Mesenchymal stem cell (in vitro differentiated cells and primary cell): ENCODE measurements around the gene DOK7.
A peak's percentile ranks its signal among the peaks of the same experiment; 100 is the strongest.

ENCODE experiments used
- DNase-seq: peaks from one replicate; pipeline ENCODE4 v3.0.0-alpha.2; 2013
- H2AFZ ChIP-seq: one replicate; pipeline ENCODE4 v1.6.1; 2013; ENCODE audit warnings: low read depth, mild to moderate bottlenecking, control low read depth, inconsistent platforms, low read length, moderate library complexity
- H2AK5ac ChIP-seq: 2 replicates; pipeline ENCODE4 v1.6.1; 2013; ENCODE audit warnings: low read length, moderate library complexity, mild to moderate bottlenecking, inconsistent platforms; ENCODE audit not compliant: severe bottlenecking
- H2BK120ac ChIP-seq: one replicate; pipeline ENCODE4 v1.6.1; 2013; ENCODE audit warnings: low read depth, mild to moderate bottlenecking, inconsistent platforms, low read length, moderate library complexity
- H2BK12ac ChIP-seq, 2 experiments: one replicate each; pipeline ENCODE4 v1.6.1; 2013; ENCODE audit warnings: inconsistent platforms in 2 of 2, low read length in 2 of 2, mild to moderate bottlenecking in 2 of 2, moderate library complexity in 2 of 2, control low read depth in 1 of 2
- H2BK15ac ChIP-seq: one replicate; pipeline ENCODE4 v1.6.1; 2013; ENCODE audit warnings: mild to moderate bottlenecking, low read depth, inconsistent platforms; ENCODE audit not compliant: poor library complexity, severe bottlenecking
- H2BK5ac ChIP-seq: 2 replicates; pipeline ENCODE4 v1.6.1; 2013; ENCODE audit warnings: low read depth, mild to moderate bottlenecking, low read length, control low read depth, inconsistent platforms; ENCODE audit not compliant: poor library complexity, severe bottlenecking
- H3K14ac ChIP-seq, 2 experiments: one replicate each; pipeline ENCODE4 v1.6.1; 2013; ENCODE audit warnings: inconsistent platforms in 2 of 2, low read length in 2 of 2, control low read depth in 1 of 2, mild to moderate bottlenecking in 1 of 2, moderate library complexity in 1 of 2
- H3K18ac ChIP-seq, 2 experiments: one replicate each; pipeline ENCODE4 v1.6.1; 2013; ENCODE audit warnings: inconsistent platforms in 2 of 2, low read length in 2 of 2, control low read depth in 1 of 2, low read depth in 1 of 2, mild to moderate bottlenecking in 1 of 2
- H3K23ac ChIP-seq, 2 experiments: one replicate each; pipeline ENCODE4 v1.6.1; 2013; ENCODE audit warnings: inconsistent platforms in 2 of 2, low read length in 2 of 2, mild to moderate bottlenecking in 2 of 2, moderate library complexity in 2 of 2, control low read depth in 1 of 2
- H3K27ac ChIP-seq: 2 replicates; pipeline ENCODE4 v1.5.1; 2013; ENCODE audit warnings: mild to moderate bottlenecking, moderate library complexity, low read length, control low read depth, inconsistent platforms; ENCODE audit not compliant: poor library complexity, severe bottlenecking
- H3K27me3 ChIP-seq, 2 experiments: 2 replicates each; pipeline versions ENCODE4 v1.6.1 to v1.7.0; 2013; ENCODE audit warnings: low read length in 2 of 2, mild to moderate bottlenecking in 2 of 2, moderate library complexity in 2 of 2, control low read depth in 1 of 2, inconsistent platforms in 1 of 2; ENCODE audit not compliant: control insufficient read depth in 1 of 2, insufficient read depth in 1 of 2
- H3K36me3 ChIP-seq, 2 experiments: 2 replicates each; pipeline versions ENCODE4 v1.6.1 to v1.7.0; 2013; ENCODE audit warnings: low read length in 2 of 2, control low read depth in 1 of 2, inconsistent platforms in 1 of 2, low read depth in 1 of 2, mild to moderate bottlenecking in 1 of 2; ENCODE audit not compliant: insufficient read depth in 2 of 2, control insufficient read depth in 1 of 2
- H3K4ac ChIP-seq, 2 experiments: one replicate each; pipeline ENCODE4 v1.6.1; 2013; ENCODE audit warnings: inconsistent platforms in 2 of 2, low read length in 2 of 2, mild to moderate bottlenecking in 2 of 2, moderate library complexity in 2 of 2, control low read depth in 1 of 2, low read depth in 1 of 2
- H3K4me1 ChIP-seq: 2 replicates; pipeline ENCODE4 v1.6.1; 2013; ENCODE audit warnings: low read depth, low read length, control low read depth; ENCODE audit not compliant: control insufficient read depth, insufficient read depth
- H3K4me2 ChIP-seq: 2 replicates; pipeline ENCODE4 v1.6.1; 2013; ENCODE audit warnings: low read length, mild to moderate bottlenecking, inconsistent platforms; ENCODE audit not compliant: poor library complexity, severe bottlenecking
- H3K4me3 ChIP-seq, 2 experiments: 2 replicates each; pipeline versions ENCODE4 v1.5.1 to v1.7.0; 2013; ENCODE audit warnings: low read length in 2 of 2, mild to moderate bottlenecking in 2 of 2, control low read depth in 1 of 2, low read depth in 1 of 2; ENCODE audit not compliant: insufficient read depth in 1 of 2
- H3K79me1 ChIP-seq: replicated peaks from 2 replicates; pipeline ENCODE4 v1.6.1; 2013; ENCODE audit warnings: mild to moderate bottlenecking, control low read depth, low read length, inconsistent platforms; ENCODE audit not compliant: poor library complexity, severe bottlenecking
- H3K9ac ChIP-seq: 2 replicates; pipeline ENCODE4 v1.7.0; 2013; ENCODE audit warnings: mild to moderate bottlenecking, low read length, moderate library complexity
- H3K9me3 ChIP-seq: 2 replicates; pipeline ENCODE4 v1.7.0; 2013; ENCODE audit warnings: mild to moderate bottlenecking, low read length; ENCODE audit not compliant: control insufficient read depth
- H4K8ac ChIP-seq: one replicate; pipeline ENCODE4 v1.6.1; 2013; ENCODE audit warnings: inconsistent platforms, mild to moderate bottlenecking, low read length, moderate library complexity
- H4K91ac ChIP-seq: one replicate; pipeline ENCODE4 v1.6.1; 2013; ENCODE audit warnings: mild to moderate bottlenecking, low read length, inconsistent platforms
- WGBS: methylation state at CpG from one replicate; pipeline ENCODE4 v1.1.7; 2013; ENCODE audit warnings: mixed read lengths; 5-methylcytosine and 5-hydroxymethylcytosine counted together

DOK7 gene

GRCh38 chr4:3501825-3502425 is 38.8 kb downstream of the DOK7 start:
- H2BK5ac ChIP-seq = no peak overlapping the region
- H3K4me1 ChIP-seq = peaks cover 5% of the 10 kb centered on the region
- no peak overlapping the region for H2AFZ ChIP-seq
- 92% methylated on average over 19 of the region's 19 CpGs for WGBS
- no peak overlapping the region for H2BK120ac ChIP-seq
- no peak overlapping the region for H2BK15ac ChIP-seq
- H3K9me3 ChIP-seq = no peaks in the 10 kb centered on the region
- DNase-seq = no peak
- no peak overlapping the region for H4K8ac ChIP-seq
- H3K4me2 ChIP-seq = no peak overlapping the region
- H3K27me3 ChIP-seq = no peaks in the 10 kb centered on the region
- no peak overlapping the region for H3K9ac ChIP-seq
- peaks cover 53% of the 10 kb centered on the region for H3K79me1 ChIP-seq
- H2AK5ac ChIP-seq = no peak overlapping the region
- no peak overlapping the region for H3K4ac ChIP-seq
- peaks cover 0 to 85% of the 10 kb centered on the region in 2 experiments for H3K36me3 ChIP-seq
- H3K27ac ChIP-seq = no peak overlapping the region
- no peak overlapping the region for H3K14ac ChIP-seq
- no peak overlapping the region for H2BK12ac ChIP-seq
- no peak overlapping the region for H4K91ac ChIP-seq
- no peak overlapping the region for H3K18ac ChIP-seq
- H3K4me3 ChIP-seq = no peak overlapping the region
- no peak overlapping the region for H3K23ac ChIP-seq

- H3K27me3 ChIP-seq = no peaks in the 10 kb centered on the region
- no peak overlapping the region for H2AK5ac ChIP-seq
- no peak overlapping the region for H2AFZ ChIP-seq
- H3K4me1 ChIP-seq = peaks cover 2% of the 10 kb centered on the region
- no peak overlapping the region for H3K23ac ChIP-seq
- no peak overlapping the region for H3K14ac ChIP-seq
- H4K91ac ChIP-seq = no peak overlapping the region
- H2BK120ac ChIP-seq = no peak overlapping the region
- no peak overlapping the region for H3K4me2 ChIP-seq
- no peak overlapping the region for H3K18ac ChIP-seq
- H4K8ac ChIP-seq = no peak overlapping the region
- H3K4ac ChIP-seq = no peak overlapping the region
- WGBS = 95% methylated on average over 33 of the region's 39 CpGs
- DNase-seq = no peak
- no peak overlapping the region for H2BK5ac ChIP-seq
- no peak overlapping the region for H2BK12ac ChIP-seq
- H3K4me3 ChIP-seq = no peak overlapping the region
- peaks cover 53% of the 10 kb centered on the region for H3K79me1 ChIP-seq
- H2BK15ac ChIP-seq = no peak overlapping the region
- H3K36me3 ChIP-seq = peaks cover 7 to 73% of the 10 kb centered on the region in 2 experiments
- H3K9ac ChIP-seq = no peak overlapping the region
- H3K9me3 ChIP-seq = no peaks in the 10 kb centered on the region
- no peak overlapping the region for H3K27ac ChIP-seq
Measured at GRCh38 chr4:3502941-3503936, 40.1 kb downstream of the DOK7 start.

GRCh38 chr4:3505231-3505630 is 42.1 kb downstream of the DOK7 start:
- H2BK5ac ChIP-seq = no peak overlapping the region
- no peak overlapping the region for H3K4me2 ChIP-seq
- H3K4me3 ChIP-seq = no peak overlapping the region
- H2BK12ac ChIP-seq = no peak overlapping the region
- peaks cover 50% of the 10 kb centered on the region for H3K79me1 ChIP-seq
- no peak for DNase-seq
- H2BK15ac ChIP-seq = no peak overlapping the region
- no peak overlapping the region for H3K27ac ChIP-seq
- H3K36me3 ChIP-seq = peaks cover 24 to 69% of the 10 kb centered on the region in 2 experiments
- H4K8ac ChIP-seq = no peak overlapping the region
- H3K23ac ChIP-seq = no peak overlapping the region
- H3K14ac ChIP-seq = no peak overlapping the region
- H3K27me3 ChIP-seq = no peaks in the 10 kb centered on the region
- no peak overlapping the region for H2AFZ ChIP-seq
- peak overlapping the region; percentile 12 for H4K91ac ChIP-seq
- WGBS = 91% methylated on average over 16 of the region's 16 CpGs
- no peak overlapping the region for H3K9ac ChIP-seq
- peaks cover 2% of the 10 kb centered on the region for H3K4me1 ChIP-seq
- H3K9me3 ChIP-seq = no peaks in the 10 kb centered on the region
- no peak overlapping the region for H2BK120ac ChIP-seq
- no peak overlapping the region for H2AK5ac ChIP-seq
- no peak overlapping the region for H3K4ac ChIP-seq
- no peak overlapping the region for H3K18ac ChIP-seq

- Histone ChIP-seq H3K9me3 (no peaks in the 10 kb centered on the region), H3K4me3 (no peak overlapping the region), H4K8ac (no peak overlapping the region), H3K4ac (no peak overlapping the region), H2BK120ac (no peak overlapping the region), H2BK5ac (no peak overlapping the region), H3K14ac (no peak overlapping the region), H2AFZ (no peak overlapping the region), H3K27me3 (no peaks in the 10 kb centered on the region), H4K91ac (no peak overlapping the region), H2AK5ac (no peak overlapping the region), H2BK15ac (no peak overlapping the region), H3K9ac (no peak overlapping the region), H3K36me3 (peaks cover 54 to 69% of the 10 kb centered on the region in 2 experiments), H3K18ac (no peak overlapping the region), H3K79me1 (peaks cover 34% of the 10 kb centered on the region), H3K27ac (no peak overlapping the region), H2BK12ac (no peak overlapping the region), H3K4me1 (peaks cover 2% of the 10 kb centered on the region), H3K23ac (no peak overlapping the region), H3K4me2 (no peak overlapping the region)
- DNase-seq = no peak
- 92% methylated on average over 10 of the region's 10 CpGs for WGBS
Measured at GRCh38 chr4:3508542-3508941, 45.4 kb downstream of the DOK7 start.
